GM23338 (cell line): ENCODE data around the gene MALRD1. TPM values are rescaled to one million over a fixed set of nuclear protein-coding genes. Genes with fewer than 3 reads are reported as not detected.

Source experiments
- ATAC-seq: fragments of 200-7000 bp; cut with Tn5 transposase; 3 replicates; pipeline ENCODE4 v1.9.1; 2020
- DNase-seq: peaks from one replicate; pipeline ENCODE4 v3.0.0-alpha.2; 2015; ENCODE audit warnings: low spot score
- H2AFZ ChIP-seq: fragments of 200-600 bp; sonication (generic); 2 replicates; pipeline ENCODE4 v1.8.0; 2016; ENCODE audit warnings: antibody characterized with exemption, mild to moderate bottlenecking, moderate library complexity
- H3F3A ChIP-seq: fragments of 200-600 bp; sonication (generic); replicated peaks from 2 replicates; pipeline ENCODE4 v1.8.0; 2017; ENCODE audit warnings: antibody characterized with exemption, mixed run types, low read depth
- H3K27ac ChIP-seq: fragments of 200-600 bp; sonication (generic); 2 replicates; pipeline ENCODE4 v1.6.1; 2016; ENCODE audit warnings: low read depth
- H3K27me3 ChIP-seq: fragments of 200-600 bp; sonication (generic); 2 replicates; pipeline ENCODE4 v1.8.0; 2016; ENCODE audit warnings: mild to moderate bottlenecking, mixed run types, moderate library complexity; ENCODE audit not compliant: insufficient read depth
- H3K36me3 ChIP-seq: fragments of 200-600 bp; sonication (generic); 2 replicates; pipeline ENCODE4 v1.8.0; 2016; ENCODE audit warnings: mild to moderate bottlenecking; ENCODE audit not compliant: insufficient read depth
- H3K4me1 ChIP-seq: fragments of 200-600 bp; sonication (generic); 2 replicates; pipeline ENCODE4 v1.8.0; 2016; ENCODE audit warnings: mild to moderate bottlenecking, moderate library complexity; ENCODE audit not compliant: insufficient read depth
- H3K4me2 ChIP-seq: fragments of 200-600 bp; sonication (generic); 2 replicates; pipeline ENCODE4 v1.7.1; 2017; ENCODE audit warnings: mixed run types
- H3K4me3 ChIP-seq: fragments of 200-600 bp; sonication (generic); 2 replicates; pipeline ENCODE4 v1.6.1; 2016; ENCODE audit warnings: mixed run types
- H3K79me2 ChIP-seq: fragments of 200-600 bp; sonication (generic); replicated peaks from 2 replicates; pipeline ENCODE4 v1.8.0; 2017; ENCODE audit warnings: mild to moderate bottlenecking; ENCODE audit not compliant: insufficient read depth
- H3K9me2 ChIP-seq: fragments of 200-600 bp; sonication (generic); 2 replicates; pipeline ENCODE4 v1.8.0; 2017; ENCODE audit not compliant: insufficient read depth
- H4K20me1 ChIP-seq: fragments of 200-600 bp; sonication (generic); replicated peaks from 2 replicates; pipeline ENCODE4 v1.8.0; 2017; ENCODE audit warnings: mild to moderate bottlenecking; ENCODE audit not compliant: insufficient read depth
- H3K27ac Mint-ChIP-seq: 2 replicates; pipeline ENCODE4 v1.8.0; 2020; ENCODE audit warnings: inconsistent platforms, mild to moderate bottlenecking, moderate library complexity, mixed read lengths
- H3K27me3 Mint-ChIP-seq: 3 replicates; pipeline ENCODE4 v1.8.0; 2022; ENCODE audit warnings: low read depth, mild to moderate bottlenecking, moderate library complexity, mixed read lengths, inconsistent platforms; ENCODE audit not compliant: insufficient read depth, poor library complexity
- H3K36me3 Mint-ChIP-seq: 3 replicates; pipeline ENCODE4 v1.8.0; 2021; ENCODE audit warnings: low read depth, mild to moderate bottlenecking, inconsistent platforms, moderate library complexity, mixed read lengths
- H3K4me1 Mint-ChIP-seq: 3 replicates; pipeline ENCODE4 v1.8.0; 2020; ENCODE audit warnings: mild to moderate bottlenecking, inconsistent platforms, mixed read lengths
- H3K4me3 Mint-ChIP-seq: 3 replicates; pipeline ENCODE4 v1.8.0; 2021; ENCODE audit warnings: moderate library complexity, mild to moderate bottlenecking, inconsistent platforms, mixed read lengths
- H3K9me3 Mint-ChIP-seq: 3 replicates; pipeline ENCODE4 v1.8.0; 2020; ENCODE audit warnings: moderate library complexity, mild to moderate bottlenecking, inconsistent platforms, mixed read lengths
- CREB1 ChIP-seq: fragments of 250-450 bp; sonication (Bioruptor Pico); IDR thresholded peaks from 2 replicates; pipeline ENCODE4 v1.5.0; 2020; ENCODE audit warnings: low read depth, mild to moderate bottlenecking, moderate library complexity
- CTCF ChIP-seq, 2 experiments: fragments of 200-600 bp in 1 of 2; sonication (generic) in 1 of 2; conservative IDR thresholded peaks; 2 replicates each; pipeline versions ENCODE4 v1.5.1 to v1.6.1; 2016 to 2017; ENCODE audit warnings: antibody characterized with exemption in 2 of 2, low read depth in 2 of 2, mild to moderate bottlenecking in 2 of 2, moderate library complexity in 1 of 2
- ETS1 ChIP-seq: IDR thresholded peaks from 2 replicates; pipeline ENCODE4 v1.6.1; 2016; ENCODE audit warnings: antibody characterized with exemption
- EZH2 ChIP-seq: fragments of 200-600 bp; sonication (generic); IDR thresholded peaks from one replicate; pipeline ENCODE4 v1.8.0; 2017; ENCODE audit warnings: antibody characterized with exemption, mild to moderate bottlenecking, low read depth; ENCODE audit not compliant: unreplicated experiment
- EZH2phosphoT487 ChIP-seq: fragments of 200-600 bp; sonication (generic); IDR thresholded peaks from one replicate; pipeline ENCODE4 v1.8.1; 2018; ENCODE audit warnings: antibody characterized with exemption; ENCODE audit not compliant: unreplicated experiment
- JUNB ChIP-seq: IDR thresholded peaks from one replicate; pipeline ENCODE4 v1.6.1; 2016; ENCODE audit warnings: antibody characterized with exemption; ENCODE audit not compliant: unreplicated experiment
- POLR2AphosphoS5 ChIP-seq: IDR thresholded peaks from 2 replicates; pipeline ENCODE4 v1.6.1; 2016; ENCODE audit warnings: antibody characterized with exemption, low read depth
- REST ChIP-seq: IDR thresholded peaks from one replicate; pipeline ENCODE4 v1.6.1; 2018; ENCODE audit warnings: antibody characterized with exemption; ENCODE audit not compliant: unreplicated experiment
- STAT1 ChIP-seq: IDR thresholded peaks from one replicate; pipeline ENCODE4 v1.6.1; 2016; ENCODE audit warnings: antibody characterized with exemption; ENCODE audit not compliant: unreplicated experiment
- ZNF462 ChIP-seq: fragments of 250-450 bp; sonication (Bioruptor Pico); IDR thresholded peaks from 2 replicates; pipeline ENCODE4 v1.5.0; 2020; ENCODE audit warnings: mild to moderate bottlenecking, moderate library complexity
- polyA plus RNA-seq: library from polyadenylated mRNA; unstranded; fragments of >200 nt; fragmentation: Nextera tagmentation; extraction: Ambion mirVana; gene quantifications from 2 replicates; pipeline ENCODE4 v1.2.1, GENCODE V29; 2016
- total RNA-seq: library from RNA; depleted of rRNA; stranded (reverse); fragments of >200 nt; shearing (Covaris generic); gene quantifications from 2 replicates; pipeline ENCODE4 v1.2.3, GENCODE V29; 2014

The MALRD1 gene
- total and polyA plus RNA-seq, 2 experiments from 2014 or later: 0.42 to 1.9 TPM

GRCh38 chr10:19133992-19134391 is 85.4 kb downstream of the MALRD1 start (continued):
- TF ChIP-seq ZNF462 (CRISPR knock-in tag): no peak
- TF ChIP-seq POLR2AphosphoS5: no peak
- TF ChIP-seq EZH2phosphoT487: no peak
- no peak for TF ChIP-seq CTCF (conservative IDR thresholded peaks at IDR 0.05; ENCODE audit: low read depth in 2 of 2)

GRCh38 chr10:19142967-19143366 is 94.4 kb downstream of the MALRD1 start:
- Mint-ChIP-seq H3K9me3 (no peaks in the 10 kb centered on the region; the same call in 2 of the 3 replicates), H3K4me3 (no peak overlapping the region), H3K4me1 (no peaks in the 10 kb centered on the region), H3K27ac (no peak overlapping the region), H3K27me3 (no peaks in the 10 kb centered on the region), H3K36me3 (no peaks in the 10 kb centered on the region)
- H3F3A ChIP-seq: no peaks in the 10 kb centered on the region
- no peaks in the 10 kb centered on the region for H4K20me1 ChIP-seq
- H3K4me1 ChIP-seq: no peaks in the 10 kb centered on the region
- ATAC-seq (no peak), DNase-seq (no peak)
- no peaks in the 10 kb centered on the region; the same call in 1 of the 2 replicates for H3K9me2 ChIP-seq
- H3K4me3 ChIP-seq: no peak overlapping the region
- H3K79me2 ChIP-seq: no peaks in the 10 kb centered on the region
- no peaks in the 10 kb centered on the region for H3K36me3 ChIP-seq
- no peak overlapping the region for H3K27ac ChIP-seq
- H2AFZ ChIP-seq: no peak overlapping the region
- H3K4me2 ChIP-seq: no peak overlapping the region
- no peaks in the 10 kb centered on the region for H3K27me3 ChIP-seq
- no peak for TF ChIP-seq STAT1
- TF ChIP-seq ETS1: no peak
- no peak for TF ChIP-seq JUNB
- TF ChIP-seq CREB1 (CRISPR knock-in tag): no peak
- no peak for TF ChIP-seq EZH2phosphoT487
- no peak for TF ChIP-seq REST
- no peak for TF ChIP-seq EZH2
